Measurements from ENCODE around the gene DNMT3B.
"Not testable (repeated sequence)": the region's sequence is repeated elsewhere in the genome, so short reads cannot be mapped to it uniquely, and the experiment has no call there.

- TF ChIP-seq, protein P1, sequence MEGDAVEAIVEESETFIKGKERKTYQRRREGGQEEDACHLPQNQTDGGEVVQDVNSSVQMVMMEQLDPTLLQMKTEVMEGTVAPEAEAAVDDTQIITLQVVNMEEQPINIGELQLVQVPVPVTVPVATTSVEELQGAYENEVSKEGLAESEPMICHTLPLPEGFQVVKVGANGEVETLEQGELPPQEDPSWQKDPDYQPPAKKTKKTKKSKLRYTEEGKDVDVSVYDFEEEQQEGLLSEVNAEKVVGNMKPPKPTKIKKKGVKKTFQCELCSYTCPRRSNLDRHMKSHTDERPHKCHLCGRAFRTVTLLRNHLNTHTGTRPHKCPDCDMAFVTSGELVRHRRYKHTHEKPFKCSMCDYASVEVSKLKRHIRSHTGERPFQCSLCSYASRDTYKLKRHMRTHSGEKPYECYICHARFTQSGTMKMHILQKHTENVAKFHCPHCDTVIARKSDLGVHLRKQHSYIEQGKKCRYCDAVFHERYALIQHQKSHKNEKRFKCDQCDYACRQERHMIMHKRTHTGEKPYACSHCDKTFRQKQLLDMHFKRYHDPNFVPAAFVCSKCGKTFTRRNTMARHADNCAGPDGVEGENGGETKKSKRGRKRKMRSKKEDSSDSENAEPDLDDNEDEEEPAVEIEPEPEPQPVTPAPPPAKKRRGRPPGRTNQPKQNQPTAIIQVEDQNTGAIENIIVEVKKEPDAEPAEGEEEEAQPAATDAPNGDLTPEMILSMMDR (IDR thresholded peaks at IDR 0.05; ENCODE audit: borderline replicate concordance, extremely low read depth, low read length, poor library complexity, severe bottlenecking), result not testable (repeated sequence)
- not testable (repeated sequence) for TF ChIP-seq EZH2 (IDR thresholded peaks at IDR 0.05; ENCODE audit: borderline replicate concordance, low read depth, low read length, severe bottlenecking)
These were observed 35.4 kb downstream of the DNMT3B start for GRCh38 chr20:32797571-32797970.

Measured in DND-41 (cell line).